Memory B cell (primary cell): ENCODE results near the gene TPGS1.

ENCODE experiments used
- ATAC-seq: fragments of 150-1000 bp; cut with Tn5 transposase; 2 replicates; pipeline ENCODE4 v1.10.0; 2021; ENCODE audit warnings: low read depth, mild to moderate bottlenecking, moderate library complexity
- DNase-seq, 2 donors: peaks; one replicate each; pipeline ENCODE4 v3.0.0; 2022; ENCODE audit warnings: low spot score in 2 of 2
- H3K27ac Mint-ChIP-seq: one replicate; pipeline ENCODE4 v1.8.0; 2022; ENCODE audit warnings: mild to moderate bottlenecking, moderate library complexity, mixed read lengths
- H3K27me3 Mint-ChIP-seq: one replicate; pipeline ENCODE4 v1.8.0; 2022; ENCODE audit warnings: mixed read lengths
- H3K36me3 Mint-ChIP-seq: one replicate; pipeline ENCODE4 v1.8.0; 2022; ENCODE audit warnings: mild to moderate bottlenecking, mixed read lengths
- H3K4me1 Mint-ChIP-seq: one replicate; pipeline ENCODE4 v1.8.0; 2022; ENCODE audit warnings: mixed read lengths
- H3K4me3 Mint-ChIP-seq: one replicate; pipeline ENCODE4 v1.8.0; 2022; ENCODE audit warnings: mild to moderate bottlenecking, moderate library complexity, mixed read lengths
- H3K9me3 Mint-ChIP-seq: one replicate; pipeline ENCODE4 v1.8.0; 2022; ENCODE audit warnings: mixed read lengths

TPGS1 gene

GRCh38 chr19:558770-559439, 51.6 kb downstream of the TPGS1 start:
- H3K36me3 Mint-ChIP-seq: no peaks in the 10 kb centered on the region
- no peak for DNase-seq
- H3K27me3 Mint-ChIP-seq: peaks cover 5% of the 10 kb centered on the region
- no peak for ATAC-seq
- H3K27ac Mint-ChIP-seq: no peak overlapping the region
- no peak overlapping the region for H3K4me3 Mint-ChIP-seq
- H3K4me1 Mint-ChIP-seq: no peaks in the 10 kb centered on the region
- no peaks in the 10 kb centered on the region for H3K9me3 Mint-ChIP-seq

GRCh38 chr19:560121-560520, 52.8 kb downstream of the TPGS1 start:
- Mint-ChIP-seq H3K9me3 (no peaks in the 10 kb centered on the region), H3K27ac (no peak overlapping the region), H3K27me3 (peaks cover 5% of the 10 kb centered on the region), H3K36me3 (no peaks in the 10 kb centered on the region), H3K4me1 (no peaks in the 10 kb centered on the region), H3K4me3 (no peak overlapping the region)
- DNase-seq: no peak
- ATAC-seq: no peak

- H3K4me3 Mint-ChIP-seq: no peak overlapping the region
- ATAC-seq (no peak), DNase-seq (no peak)
- H3K4me1 Mint-ChIP-seq: peaks cover 6% of the 10 kb centered on the region
- no peak overlapping the region for H3K27ac Mint-ChIP-seq
- H3K36me3 Mint-ChIP-seq: no peaks in the 10 kb centered on the region
- H3K27me3 Mint-ChIP-seq: no peaks in the 10 kb centered on the region
- no peaks in the 10 kb centered on the region for H3K9me3 Mint-ChIP-seq
Observed at GRCh38 chr19:566403-566802, 59.1 kb downstream of the TPGS1 start.

GRCh38 chr19:566844-567243, 59.5 kb downstream of the TPGS1 start:
- DNase-seq (no peak), ATAC-seq (no peak)
- H3K4me1 Mint-ChIP-seq: peaks cover 7% of the 10 kb centered on the region
- no peaks in the 10 kb centered on the region for H3K36me3 Mint-ChIP-seq
- H3K9me3 Mint-ChIP-seq: no peaks in the 10 kb centered on the region
- H3K27me3 Mint-ChIP-seq: no peaks in the 10 kb centered on the region
- H3K27ac Mint-ChIP-seq: no peak overlapping the region
- H3K4me3 Mint-ChIP-seq: no peak overlapping the region

GRCh38 chr19:567296-567900, 60.1 kb downstream of the TPGS1 start:
- peaks cover under 1% of the 10 kb centered on the region for H3K36me3 Mint-ChIP-seq
- H3K9me3 Mint-ChIP-seq: no peaks in the 10 kb centered on the region
- no peak for ATAC-seq
- H3K4me3 Mint-ChIP-seq: no peak overlapping the region
- H3K4me1 Mint-ChIP-seq: peaks cover 7% of the 10 kb centered on the region
- no peak for DNase-seq
- no peaks in the 10 kb centered on the region for H3K27me3 Mint-ChIP-seq
- H3K27ac Mint-ChIP-seq: no peak overlapping the region
